K562 (cell line): ENCODE data around the gene SHANK1. TPM values are rescaled to one million over a fixed set of nuclear protein-coding genes. Genes with fewer than 3 reads are reported as not detected.
A peak's percentile ranks its signal among the peaks of the same experiment; 100 is the strongest.

Experiments used
- AFF4 ChIP-seq: sonication (generic); formaldehyde crosslinking; IDR thresholded peaks from 2 replicates; pipeline ENCODE4 v1.8.0; 2023; ENCODE audit warnings: mild to moderate bottlenecking, missing genetic modification reagents
- ATF3 ChIP-seq, 2 experiments: fragments of 450-650 bp in 1 of 2; sonication (generic) in 1 of 2; formaldehyde crosslinking in 1 of 2; IDR thresholded peaks in 1 of 2; conservative IDR thresholded peaks in 1 of 2; 2 replicates each; pipeline versions ENCODE4 v1.6.1 to v1.8.1; 2016 to 2023; ENCODE audit warnings: mild to moderate bottlenecking in 2 of 2, moderate library complexity in 2 of 2, inconsistent platforms in 1 of 2, missing genetic modification reagents in 1 of 2
- ATF4 ChIP-seq: fragments of 450-650 bp; formaldehyde crosslinking; IDR thresholded peaks from 2 replicates; pipeline ENCODE4 v1.4.0; 2022; ENCODE audit warnings: mild to moderate bottlenecking, moderate library complexity
- BRF1 ChIP-seq: IDR thresholded peaks from 3 replicates; pipeline ENCODE4 v1.6.1; 2011; ENCODE audit warnings: borderline replicate concordance, mild to moderate bottlenecking; ENCODE audit not compliant: insufficient read length; ENCODE audit errors: extremely low read depth
- CCAR2 ChIP-seq: fragments of 200-400 bp; formaldehyde crosslinking; IDR thresholded peaks from 2 replicates; pipeline ENCODE4 v1.6.1; 2017; ENCODE audit warnings: mild to moderate bottlenecking, low read depth, low read length
- CREM ChIP-seq: IDR thresholded peaks from 2 replicates; pipeline ENCODE4 v1.6.1; 2014; ENCODE audit warnings: antibody characterized with exemption, low read depth
- GABPA ChIP-seq: fragments of 200-800 bp; sonication (Bioruptor generic); conservative IDR thresholded peaks from 2 replicates; pipeline ENCODE4 v1.6.1; 2016; ENCODE audit warnings: low read depth, missing genetic modification characterization, missing compliant biosample characterization
- GTF2F1 ChIP-seq: IDR thresholded peaks from 2 replicates; pipeline ENCODE4 v1.6.1; 2011; ENCODE audit warnings: low read depth, low read length, improper control_type of control experiment
- HNRNPH1 ChIP-seq: fragments of 200-400 bp; formaldehyde crosslinking; optimal IDR thresholded peaks from 2 replicates; pipeline ENCODE3; 2017; ENCODE audit warnings: low read depth, mild to moderate bottlenecking, low read length, moderate library complexity
- HSF4 ChIP-seq: fragments of 250-450 bp; sonication (Bioruptor Pico); IDR thresholded peaks from 2 replicates; pipeline ENCODE4 v2.1.2; 2022; ENCODE audit warnings: mild to moderate bottlenecking, moderate library complexity, borderline replicate concordance
- POLR2A ChIP-seq: fragments of 450-650 bp; conservative IDR thresholded peaks from 2 replicates; pipeline ENCODE4 v1.6.1; 2016
- RBM25 ChIP-seq: fragments of 200-400 bp; formaldehyde crosslinking; IDR thresholded peaks from 2 replicates; pipeline ENCODE4 v1.6.1; 2018; ENCODE audit warnings: low read length, low read depth, moderate library complexity; ENCODE audit not compliant: severe bottlenecking
- SIN3B ChIP-seq: fragments of 450-650 bp; IDR thresholded peaks from 2 replicates; pipeline ENCODE4 v1.6.1; 2017; ENCODE audit warnings: low read depth, mild to moderate bottlenecking, moderate library complexity
- TCF7 ChIP-seq: sonication (generic); IDR thresholded peaks from 2 replicates; pipeline ENCODE4 v1.6.1; 2016; ENCODE audit warnings: antibody characterized with exemption, borderline replicate concordance
- U2AF2 ChIP-seq: fragments of 200-400 bp; formaldehyde crosslinking; optimal IDR thresholded peaks from 2 replicates; pipeline ENCODE3; 2017; ENCODE audit warnings: low read depth, mild to moderate bottlenecking, low read length
- ZNF444 ChIP-seq: fragments of 250-450 bp; sonication (Bioruptor Pico); IDR thresholded peaks from 2 replicates; pipeline ENCODE4 v1.4.0; 2020; ENCODE audit warnings: mild to moderate bottlenecking, moderate library complexity
- ZNF764 ChIP-seq: fragments of 250-450 bp; sonication (Bioruptor Pico); IDR thresholded peaks from 2 replicates; pipeline ENCODE4 v1.4.0; 2020; ENCODE audit warnings: low read depth, mild to moderate bottlenecking, moderate library complexity
- ZNF785 ChIP-seq: fragments of 250-450 bp; sonication (Bioruptor Pico); IDR thresholded peaks from 2 replicates; pipeline ENCODE4 v1.4.0; 2020; ENCODE audit warnings: mild to moderate bottlenecking
- polyA plus RNA-seq, 8 experiments: library from polyadenylated mRNA; depleted of rRNA in 4 of 8; stranded (reverse) in 5 of 8; unstranded in 3 of 8; fragments of >200 nt; fragmentation: Nextera tagmentation in 2 of 8; fragmentation: Illumina TruSeq in 1 of 8; extraction: Ambion mirVana in 2 of 8; extraction: Trizol in 1 of 8; gene quantifications; 2 replicates each; pipeline versions ENCODE4 v1.2.1 to v1.2.3, GENCODE V29; 2011 to 2014; ENCODE audit warnings: inconsistent platforms in 1 of 8, missing spikeins in 1 of 8
- total RNA-seq, 7 experiments: library from RNA; depleted of rRNA in 6 of 7; stranded (reverse); fragments of >200 nt in 6 of 7; fragmentation: Illumina TruSeq in 2 of 7; extraction: Trizol in 2 of 7; gene quantifications; 2 replicates each; pipeline versions ENCODE4 v1.2.1 to v1.2.3, GENCODE V29; 2011 to 2021; ENCODE audit warnings: low replicate concordance in 1 of 7

SHANK1 gene
- total and polyA plus RNA-seq, 9 of the 15 experiments (the other 6 are each of a cell fraction or from before 2014, with no cell fraction given), result 0.33 to 1.3 (median 0.55) TPM; not detected in 2

- TF ChIP-seq AFF4 (CRISPR knock-in tag) (peak; percentile 88), TCF7 (no peak; the same call in 1 of the 2 replicates), ATF4 (CRISPR knock-in tag) (no peak), HSF4 (CRISPR knock-in tag) (no peak), ATF3 (IDR thresholded peaks at IDR 0.05) (no peak), ATF3 (CRISPR knock-in tag; conservative IDR thresholded peaks at IDR 0.05) (no peak), BRF1 (no peak), HNRNPH1 (no peak), U2AF2 (no peak), ZNF764 (peak; percentile 65), ZNF785 (no peak), GTF2F1 (no peak), CCAR2 (no peak), POLR2A (peak; percentile 99), RBM25 (no peak), SIN3B (no peak; the same call in 1 of the 2 replicates), ZNF444 (CRISPR knock-in tag) (no peak), GABPA (tag) (no peak), CREM (peak; percentile 90)
Measured at GRCh38 chr19:50658441-50659317, 60.9 kb downstream of the SHANK1 start (continued).
